Measurements from ENCODE around the gene AASDHPPT. TPM values are rescaled to one million over a fixed set of nuclear protein-coding genes. Genes with fewer than 3 reads are reported as not detected.

Gene AASDHPPT
- total RNA-seq, 1 experiment from 2014 or later = 59.5 TPM

DNA sequence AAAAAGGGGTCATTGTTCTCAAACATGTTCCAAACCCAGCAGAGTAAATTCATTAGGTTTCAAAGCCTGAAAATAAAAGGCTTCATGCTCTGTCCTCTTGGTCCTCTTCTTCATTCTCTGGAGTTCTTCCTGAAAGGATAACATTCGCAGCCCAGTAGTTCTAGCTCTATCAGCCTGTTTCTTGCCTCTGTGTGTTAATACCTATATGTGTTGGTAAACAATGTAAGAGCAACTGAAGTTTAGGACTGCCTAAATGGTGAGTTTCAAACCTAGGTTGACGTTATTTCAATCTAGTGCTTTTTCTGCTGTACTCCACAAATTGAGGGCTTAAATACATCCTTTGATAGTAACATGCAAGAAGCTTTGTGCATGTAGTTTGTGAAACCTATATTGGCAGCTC is 9.4 kb downstream of the AASDHPPT start:
- CTCF ChIA-PET = interaction anchor here (0.9 to 1.6 kb wide), 2 partner anchors 10 to 69 kb away, joined by 3 to 6 read pairs; partner anchors contain the start of genes AASDHPPT and KBTBD3
- Histone ChIP-seq H3K27me3 (ENCODE audit: insufficient read depth, low read length) (no peaks in the 10 kb centered on the region), H3K27ac (ENCODE audit: low read depth, low read length) (no peak overlapping the region), H3K9me3 (ENCODE audit: control insufficient read depth in 1 of 2, insufficient read depth in 1 of 2, low read depth in 1 of 2, low read length in 2 of 2) (no peaks in the 10 kb centered on the region), H3K79me2 (ENCODE audit: insufficient read depth, low read length) (peaks cover 99% of the 10 kb centered on the region), H2AFZ (ENCODE audit: low read depth, low read length, poor library complexity, severe bottlenecking) (no peak overlapping the region), H3K36me3 (ENCODE audit: control insufficient read depth in 1 of 2, insufficient read depth in 2 of 2, low read length in 2 of 2) (peaks cover 14% of the 10 kb centered on the region in 2 experiments), H3K9ac (ENCODE audit: low read length) (no peak overlapping the region), H4K20me1 (ENCODE audit: insufficient read depth) (peaks cover 34% of the 10 kb centered on the region), H3K9me2 (ENCODE audit: insufficient read depth) (no peaks in the 10 kb centered on the region), H3K4me3 (replicated peaks in 1 of 2; ENCODE audit: low read depth in 1 of 2, low read length in 2 of 2) (no peak overlapping the region), H3K4me2 (ENCODE audit: low read length) (no peak overlapping the region), H3K4me1 (ENCODE audit: control insufficient read depth in 1 of 2, insufficient read depth in 2 of 2, low read length in 2 of 2) (no peaks in the 10 kb centered on the region)
- POLR2A ChIA-PET = interaction anchor here (0.9 kb wide), 1 partner anchor 10 kb away, joined by 6 read pairs; the partner anchor contains the start of genes AASDHPPT and KBTBD3
- ATAC-seq (no peak), DNase-seq (ENCODE audit: low read depth, low spot score) (no peak)
- RAD21 ChIA-PET (ENCODE audit: low non-redundant PET in 1 of 2, low total read pairs in 2 of 2, uncharacterized antibody in 2 of 2, unreplicated experiment in 2 of 2) = no interaction called here
- TF ChIP-seq ZBTB33 (IDR thresholded peaks at IDR 0.05; ENCODE audit: extremely low read depth, insufficient replicate concordance, low read length) (no peak), FOSL1 (IDR thresholded peaks at IDR 0.05; ENCODE audit: low read depth) (no peak), ATF3 (IDR thresholded peaks at IDR 0.05) (no peak), ZFX (IDR thresholded peaks at IDR 0.05) (no peak), ELF1 (IDR thresholded peaks at IDR 0.05; ENCODE audit: borderline replicate concordance, low read depth) (no peak), CEBPB (IDR thresholded peaks at IDR 0.05; ENCODE audit: low read depth) (no peak), MAX (IDR thresholded peaks at IDR 0.05) (no peak), POLR2A (IDR thresholded peaks at IDR 0.05; ENCODE audit: borderline replicate concordance, extremely low read depth, insufficient read depth, insufficient read length) (no peak), EGR1 (IDR thresholded peaks at IDR 0.05; ENCODE audit: low read depth) (no peak), SRF (IDR thresholded peaks at IDR 0.05; ENCODE audit: low read depth) (no peak), SP1 (IDR thresholded peaks at IDR 0.05; ENCODE audit: low read depth) (no peak)
- TF ChIP-seq, protein P1, sequence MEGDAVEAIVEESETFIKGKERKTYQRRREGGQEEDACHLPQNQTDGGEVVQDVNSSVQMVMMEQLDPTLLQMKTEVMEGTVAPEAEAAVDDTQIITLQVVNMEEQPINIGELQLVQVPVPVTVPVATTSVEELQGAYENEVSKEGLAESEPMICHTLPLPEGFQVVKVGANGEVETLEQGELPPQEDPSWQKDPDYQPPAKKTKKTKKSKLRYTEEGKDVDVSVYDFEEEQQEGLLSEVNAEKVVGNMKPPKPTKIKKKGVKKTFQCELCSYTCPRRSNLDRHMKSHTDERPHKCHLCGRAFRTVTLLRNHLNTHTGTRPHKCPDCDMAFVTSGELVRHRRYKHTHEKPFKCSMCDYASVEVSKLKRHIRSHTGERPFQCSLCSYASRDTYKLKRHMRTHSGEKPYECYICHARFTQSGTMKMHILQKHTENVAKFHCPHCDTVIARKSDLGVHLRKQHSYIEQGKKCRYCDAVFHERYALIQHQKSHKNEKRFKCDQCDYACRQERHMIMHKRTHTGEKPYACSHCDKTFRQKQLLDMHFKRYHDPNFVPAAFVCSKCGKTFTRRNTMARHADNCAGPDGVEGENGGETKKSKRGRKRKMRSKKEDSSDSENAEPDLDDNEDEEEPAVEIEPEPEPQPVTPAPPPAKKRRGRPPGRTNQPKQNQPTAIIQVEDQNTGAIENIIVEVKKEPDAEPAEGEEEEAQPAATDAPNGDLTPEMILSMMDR (IDR thresholded peaks at IDR 0.05 in 2 of 3, conservative IDR thresholded peaks at IDR 0.05 in 1 of 3; ENCODE audit: borderline replicate concordance in 1 of 3, insufficient read depth in 1 of 3, low read depth in 2 of 3, low read length in 2 of 3) = no peak
- no TSS peak for BruUV-seq (replicated peaks)
- intact Hi-C loops (cut with micrococcal nuclease) = no loop called here
